PC-9 (cell line): ENCODE results near the gene LRRC7.

Experiments
- CTCF ChIP-seq: fragments of 200-600 bp; sonication (generic); conservative IDR thresholded peaks from 2 replicates; pipeline ENCODE4 v1.6.1; 2017; ENCODE audit warnings: mixed run types, antibody characterized with exemption, mild to moderate bottlenecking, moderate library complexity
- EZH2 ChIP-seq: fragments of 200-600 bp; sonication (generic); IDR thresholded peaks from 2 replicates; pipeline ENCODE4 v1.8.0; 2017; ENCODE audit warnings: antibody characterized with exemption, low read depth

- TF ChIP-seq CTCF (no peak), EZH2 (no peak)
Measured at GRCh38 chr1:69947837-69948236, 380.1 kb downstream of the LRRC7 start.
